Stimulated activated naive CD4-positive, alpha-beta T cell treated with Interleukin-2 at 50 U/mL for 16 hours (primary cell): ENCODE data around the gene FRMD5.
A peak's percentile ranks its signal among the peaks of the same experiment; 100 is the strongest.

Experiments
- DNase-seq: peaks from one replicate; lab custom pipeline; 2025; lab: John Stamatoyannopoulos, UW

The FRMD5 gene

GRCh38 chr15:44094781-44095180, 100.3 kb downstream of the FRMD5 start:
- no peak for DNase-seq

DNA sequence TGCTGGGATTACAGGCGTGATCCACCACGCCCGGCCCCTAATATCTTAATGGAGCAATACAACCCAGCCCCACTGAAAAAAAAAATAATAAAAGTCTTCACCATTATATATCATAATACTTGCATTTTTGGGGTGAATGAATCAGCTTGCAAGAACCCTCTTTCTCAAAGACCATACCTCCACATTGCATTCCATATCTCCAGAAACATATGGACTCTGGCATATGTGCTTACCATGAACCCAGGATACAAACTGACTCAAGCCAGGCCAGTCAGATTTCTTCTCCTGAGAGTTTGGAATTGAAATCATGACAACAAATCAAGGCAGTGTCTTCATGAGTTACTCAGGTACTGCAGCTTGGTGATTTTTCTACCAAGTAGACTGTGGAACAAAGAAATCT, 101.2 kb downstream of the FRMD5 start:
- no peak for DNase-seq

DNA sequence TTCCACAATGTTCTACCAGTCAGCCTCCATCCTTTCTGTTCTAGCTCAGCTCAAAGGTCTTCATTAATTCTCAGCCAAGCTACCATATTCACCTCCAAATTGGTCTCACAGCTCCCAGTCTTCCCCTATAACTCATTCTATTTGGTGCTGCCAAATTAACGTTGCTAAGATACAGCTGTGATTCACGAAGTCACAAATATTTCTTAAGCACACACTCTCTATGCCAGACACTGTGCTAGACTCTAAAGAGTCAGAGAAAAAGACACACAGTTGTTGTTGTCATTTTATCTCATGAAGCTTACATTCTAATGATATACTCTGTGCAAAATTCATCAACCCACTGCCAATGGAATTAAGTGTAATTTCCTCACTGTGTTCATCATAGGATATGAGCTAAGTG, 102.8 kb downstream of the FRMD5 start:
- no peak for DNase-seq

- no peak for DNase-seq
Measured at GRCh38 chr15:44087578-44088465, 107.2 kb downstream of the FRMD5 start.

- no peak for DNase-seq
Measured at GRCh38 chr15:44084770-44085169, 110.3 kb downstream of the FRMD5 start.

GRCh38 chr15:44084171-44084570, 110.9 kb downstream of the FRMD5 start:
- no peak for DNase-seq

DNA sequence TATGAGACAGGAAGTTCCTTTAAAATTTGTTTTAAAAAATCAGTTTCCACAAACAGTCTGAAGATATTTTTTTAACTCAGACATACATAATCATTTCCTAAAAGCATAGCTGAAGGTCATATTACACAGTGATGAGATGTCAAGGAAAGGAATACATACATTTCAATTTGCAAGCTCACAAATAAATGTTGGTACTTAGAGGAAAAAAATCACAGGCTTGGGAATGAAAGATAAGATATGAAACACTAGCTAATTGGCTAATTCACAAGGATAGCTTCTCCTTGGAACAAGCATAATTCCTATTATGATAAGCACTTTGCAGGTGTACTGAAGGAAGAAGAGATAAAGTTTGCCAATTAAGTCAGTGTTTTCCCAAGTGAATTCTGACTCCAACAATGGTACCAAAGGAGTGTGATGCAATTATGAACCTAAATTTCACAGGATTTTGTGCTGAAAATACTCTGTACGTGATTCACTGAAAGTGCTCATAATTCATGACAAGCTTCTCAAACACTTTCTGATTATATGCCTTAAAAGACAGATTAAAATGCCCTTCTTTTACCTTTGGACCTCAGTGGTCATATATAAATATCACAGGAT, 112.4 kb downstream of the FRMD5 start:
- DNase-seq = no peak

GRCh38 chr15:44081026-44082013, 113.8 kb downstream of the FRMD5 start:
- DNase-seq = no peak

GRCh38 chr15:44075535-44075934, 119.5 kb downstream of the FRMD5 start:
- DNase-seq = no peak

DNA sequence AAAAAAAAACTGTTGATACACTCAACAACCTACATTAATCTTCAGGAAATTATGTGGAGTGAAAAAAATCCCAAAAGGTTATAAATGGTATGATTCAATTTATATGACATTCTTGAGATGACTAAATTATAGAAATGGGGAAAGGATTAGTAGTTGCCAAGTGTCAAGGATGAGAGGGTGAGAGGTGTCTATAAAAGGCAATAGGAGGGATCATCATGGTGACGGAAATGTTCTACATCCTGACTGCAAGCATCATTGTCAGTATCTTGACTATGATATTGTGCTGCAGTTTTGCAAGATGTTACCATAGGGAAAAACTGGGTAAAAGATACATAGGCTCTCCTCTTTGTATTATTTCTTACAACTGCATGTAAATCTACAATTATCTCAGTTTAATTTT, 125.6 kb downstream of the FRMD5 start:
- no peak for DNase-seq

GRCh38 chr15:44068347-44068746, 126.7 kb downstream of the FRMD5 start:
- no peak for DNase-seq

- DNase-seq = peak; percentile 35
Measured at GRCh38 chr15:44066211-44066827, 128.8 kb downstream of the FRMD5 start.

GRCh38 chr15:44064706-44065105, 130.4 kb downstream of the FRMD5 start:
- no peak for DNase-seq

DNA sequence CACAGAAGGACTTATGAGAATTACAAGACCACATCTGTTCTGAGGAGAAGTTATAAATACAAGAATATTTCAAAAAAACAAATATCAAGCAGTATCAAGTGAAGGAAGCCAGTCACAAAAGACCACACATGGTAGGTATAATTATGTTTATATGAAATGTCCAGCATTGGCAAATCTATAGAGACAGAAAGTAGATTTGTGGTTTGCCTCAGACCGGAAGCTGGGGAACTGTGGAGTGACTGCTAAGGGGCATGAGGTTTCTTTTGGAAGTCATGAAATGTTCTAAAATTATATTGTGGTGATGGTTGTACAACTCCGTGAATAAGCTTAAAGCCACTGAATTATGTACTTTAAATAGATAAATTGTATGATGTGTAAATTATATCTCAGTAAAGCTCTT, 136.9 kb downstream of the FRMD5 start:
- no peak for DNase-seq

DNA sequence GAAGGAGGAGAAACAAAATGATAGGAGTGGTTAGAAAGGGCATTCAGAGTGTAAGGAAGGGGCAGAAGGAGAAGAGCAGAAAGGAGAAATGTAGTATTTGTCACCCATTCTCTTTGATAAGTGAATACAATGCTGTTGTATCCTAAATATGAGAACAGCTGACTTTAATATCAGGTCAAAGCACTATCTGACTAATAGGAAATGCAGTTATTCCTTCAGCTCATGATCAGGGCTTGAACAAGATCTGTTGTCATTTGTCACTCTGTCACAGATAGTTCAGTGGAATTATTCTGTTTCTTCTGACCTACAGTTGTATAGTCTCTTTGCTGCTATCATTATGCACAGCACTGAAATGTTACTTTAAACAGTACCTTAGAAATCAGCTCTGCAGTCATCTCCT, 149.4 kb downstream of the FRMD5 start:
- no peak for DNase-seq

GRCh38 chr15:44045217-44045616, 149.9 kb downstream of the FRMD5 start:
- DNase-seq = no peak

GRCh38 chr15:44038755-44039191, 156.3 kb downstream of the FRMD5 start:
- DNase-seq = no peak

- no peak for DNase-seq
Measured at GRCh38 chr15:44035781-44036699, 159.0 kb downstream of the FRMD5 start.

- no peak for DNase-seq
Measured at GRCh38 chr15:44034933-44035624, 160.0 kb downstream of the FRMD5 start.

- DNase-seq = no peak
Measured at GRCh38 chr15:44034334-44034733, 160.7 kb downstream of the FRMD5 start.
